NCI-H460 (cell line): Measurements from ENCODE around the gene NBPF8. TPM values are rescaled to one million over a fixed set of nuclear protein-coding genes. Genes with fewer than 3 reads are reported as not detected.
A peak's percentile ranks its signal among the peaks of the same experiment; 100 is the strongest.
"Not testable (repeated sequence)": the region's sequence is repeated elsewhere in the genome, so short reads cannot be mapped to it uniquely, and the experiment has no call there.

Experiments used
- DNase-seq: peaks from one replicate; pipeline ENCODE4 v3.0.0-alpha.2; 2016; ENCODE audit warnings: low read depth; ENCODE audit errors: extremely low read depth
- polyA plus RNA-seq: library from polyadenylated mRNA; depleted of rRNA; stranded (reverse); fragments of >200 nt; gene quantifications from 2 replicates; pipeline ENCODE4 v1.2.3, GENCODE V29; 2014; cell fraction: nucleus; rRNA removed
- total RNA-seq: library from RNA; depleted of rRNA; stranded (reverse); fragments of >200 nt; shearing (Covaris generic); gene quantifications from 2 replicates; pipeline ENCODE4 v1.2.3, GENCODE V29; 2014; rRNA removed

Gene NBPF8
- 7.5 and 7.9 TPM in 2 replicates for total RNA-seq
- polyA plus RNA-seq, result 28.9 and 40.8 TPM in 2 replicates

GRCh38 chr1:120414911-120415480 is at the start of gene NBPF8:
Gene NBPF8 (plus strand): TSS chr1:120415035. CDS start chr1:120436523, 21,488 bp downstream.
- peak; percentile 19 for DNase-seq

DNA sequence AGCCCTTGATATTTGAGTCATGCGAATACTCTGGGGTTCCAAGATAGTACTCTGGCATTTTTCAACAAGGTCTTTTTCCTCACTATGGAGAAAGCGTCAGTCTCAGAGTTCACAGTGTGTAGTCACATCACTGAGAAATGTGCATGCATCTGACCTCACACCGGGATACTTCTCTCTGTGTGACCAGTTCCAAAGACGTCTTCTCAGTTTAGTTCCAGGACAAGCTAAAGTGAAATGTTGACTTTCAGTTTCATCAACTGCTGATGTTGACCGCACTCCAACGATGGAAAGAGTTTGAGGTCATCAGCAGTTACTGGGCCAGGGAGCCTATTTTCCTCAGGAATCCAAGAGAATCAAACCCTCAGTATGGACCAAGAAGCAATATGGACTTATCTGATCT is 47.1 kb upstream of the NBPF8 start:
- DNase-seq, result not testable (repeated sequence)

DNA sequence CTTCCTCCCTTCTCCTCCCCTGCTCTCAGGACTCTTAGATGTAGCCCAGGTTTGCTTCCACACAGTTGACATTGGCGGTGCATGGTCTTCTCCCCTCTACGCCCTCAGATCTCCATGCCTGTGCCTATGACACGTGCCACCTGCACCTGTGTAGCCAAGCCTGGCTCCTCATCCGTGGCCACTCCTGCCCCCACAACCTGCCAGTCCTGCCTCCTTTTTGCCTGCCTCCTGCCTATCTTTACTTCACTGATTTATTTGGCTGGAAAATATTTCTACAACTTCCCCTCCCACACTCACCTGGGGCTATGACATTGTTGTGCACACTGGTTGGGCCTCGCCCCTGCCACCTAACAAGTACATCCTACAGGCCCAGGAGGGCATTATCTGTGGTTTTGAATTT is 28.2 kb upstream of the NBPF8 start:
- not testable (repeated sequence) for DNase-seq

DNA sequence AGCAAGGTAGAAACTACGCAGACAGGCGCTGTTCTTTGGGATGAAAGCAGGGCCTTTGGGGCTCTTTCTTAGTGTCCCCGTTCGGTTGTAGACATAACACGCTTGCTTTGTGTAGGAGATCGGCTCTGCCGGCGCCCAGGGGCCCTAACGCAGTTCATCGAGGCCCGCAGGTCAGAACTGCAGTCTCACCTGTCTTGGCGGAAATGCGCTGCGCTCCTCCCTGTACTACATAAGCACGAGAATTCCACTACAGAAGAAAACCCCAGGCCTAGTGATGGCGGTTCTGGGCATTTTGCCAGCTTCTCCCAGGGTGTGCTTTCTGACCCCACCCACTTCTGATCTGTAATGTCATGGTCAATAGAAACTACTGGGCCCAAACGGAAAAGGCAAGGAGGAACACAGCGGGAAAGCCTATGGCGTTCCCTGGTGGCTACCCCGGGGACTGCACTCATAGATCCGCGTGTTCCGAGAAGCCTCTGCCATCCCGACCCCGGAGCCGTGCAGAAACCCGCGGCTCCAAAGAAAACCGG is 26.2 kb upstream of the NBPF8 start:
- peak; percentile 27 for DNase-seq

DNA sequence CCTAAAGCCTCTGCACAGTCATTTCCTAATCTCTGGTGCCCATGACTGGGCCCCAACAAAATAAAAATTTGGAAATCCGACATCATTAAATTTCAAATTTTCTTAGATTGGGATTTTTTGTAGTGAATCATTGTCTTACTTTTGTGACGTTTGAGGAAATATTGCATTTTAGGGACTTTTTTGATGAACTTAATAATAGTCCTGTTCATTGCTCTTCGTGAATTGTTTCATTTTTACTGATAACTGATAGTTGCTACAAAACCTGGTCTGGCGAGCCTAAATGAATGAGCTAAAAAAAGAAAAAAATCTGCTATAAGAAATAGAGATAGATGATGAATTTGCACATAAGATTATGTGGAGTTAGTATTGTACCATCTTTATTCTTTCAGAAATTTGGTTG is 23.5 kb upstream of the NBPF8 start:
- DNase-seq, result not testable (repeated sequence)

- not testable (repeated sequence) for DNase-seq
Measured at GRCh38 chr1:120393316-120394232, 21.3 kb upstream of the NBPF8 start.

DNA sequence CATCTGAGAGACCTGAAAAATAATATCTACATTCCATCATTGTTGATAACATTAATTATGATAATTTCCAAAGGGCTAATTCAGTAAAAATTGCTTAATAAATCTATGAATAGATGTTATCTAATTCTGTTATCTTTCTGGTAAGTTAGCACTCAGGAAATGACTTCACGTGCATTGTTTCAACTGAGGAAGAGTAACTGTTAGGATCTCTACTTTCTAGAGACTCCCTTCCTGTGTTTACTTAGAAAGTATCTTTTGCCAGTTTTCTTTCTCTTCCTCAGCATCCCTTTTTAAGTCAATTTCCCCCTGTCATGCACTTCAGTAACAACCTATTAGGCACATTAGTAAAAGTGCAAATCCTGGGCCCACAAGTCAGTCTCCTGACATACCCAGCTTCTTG is 9.5 kb upstream of the NBPF8 start:
- DNase-seq, result not testable (repeated sequence)

DNA sequence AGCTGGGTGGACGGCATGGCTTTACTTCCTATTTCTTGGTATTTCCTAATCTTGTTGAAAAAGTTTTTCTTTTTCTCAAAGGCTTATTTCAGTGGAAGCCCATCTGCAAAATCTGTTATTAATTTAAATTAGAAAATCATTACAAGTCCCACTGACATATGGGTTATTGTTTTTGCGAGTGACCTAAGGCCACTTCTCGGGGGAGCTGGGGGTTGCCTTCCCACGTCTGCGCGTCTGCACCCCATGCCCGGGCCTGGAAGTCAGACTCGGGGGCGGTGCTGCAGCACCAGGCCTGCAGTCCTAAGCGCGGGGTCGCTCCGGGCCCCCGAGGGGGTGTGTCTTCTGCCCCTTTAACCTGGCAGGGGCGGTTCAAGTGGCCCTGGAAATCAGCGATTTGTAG is 384 bp upstream of the NBPF8 start:
- DNase-seq, result not testable (repeated sequence)

DNA sequence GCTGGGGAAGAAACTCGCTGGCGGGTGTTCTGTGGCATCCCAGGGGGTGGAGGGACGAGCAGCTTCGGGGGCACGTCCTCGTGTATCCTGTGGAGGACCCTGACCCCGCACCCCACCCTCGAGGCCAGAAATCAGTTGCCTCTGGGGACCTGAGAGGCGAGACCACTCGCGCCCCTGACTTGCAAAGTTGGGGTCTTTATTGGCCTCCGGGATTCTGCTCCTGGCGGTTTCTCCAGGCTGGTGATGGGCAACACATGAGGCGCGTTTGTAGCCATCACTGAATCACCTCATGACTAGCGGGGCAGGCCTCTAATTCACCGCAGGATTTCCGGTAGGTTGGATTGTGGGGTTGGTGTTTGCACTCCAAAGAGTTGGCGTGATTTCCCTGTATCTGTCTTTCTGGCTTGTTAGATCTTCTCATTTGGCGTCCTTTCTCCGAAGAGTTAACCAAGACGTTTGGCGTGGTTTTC is 692 bp downstream of the NBPF8 start:
- DNase-seq, result peak; percentile 4

DNA sequence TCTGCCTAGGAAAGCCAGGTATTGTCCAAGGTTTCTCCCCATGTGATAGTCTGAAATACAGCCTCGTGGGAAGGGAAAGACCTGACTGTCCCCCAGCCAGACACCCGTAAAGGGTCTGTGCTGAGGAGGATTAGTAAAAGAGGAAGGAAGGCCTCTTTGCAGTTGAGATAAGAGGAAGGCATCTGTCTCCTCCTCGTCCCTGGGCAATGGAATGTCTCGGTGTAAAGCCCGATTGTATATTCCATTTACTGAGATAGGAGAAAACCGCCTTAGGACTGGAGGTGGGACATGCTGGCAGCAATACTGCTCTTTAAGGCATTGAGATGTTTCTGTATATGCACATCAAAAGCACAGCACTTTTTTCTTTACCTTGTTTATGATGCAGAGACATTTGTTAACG is 10.2 kb downstream of the NBPF8 start:
- not testable (repeated sequence) for DNase-seq

- not testable (repeated sequence) for DNase-seq
Measured at GRCh38 chr1:120431626-120432025, 16.8 kb downstream of the NBPF8 start.

DNA sequence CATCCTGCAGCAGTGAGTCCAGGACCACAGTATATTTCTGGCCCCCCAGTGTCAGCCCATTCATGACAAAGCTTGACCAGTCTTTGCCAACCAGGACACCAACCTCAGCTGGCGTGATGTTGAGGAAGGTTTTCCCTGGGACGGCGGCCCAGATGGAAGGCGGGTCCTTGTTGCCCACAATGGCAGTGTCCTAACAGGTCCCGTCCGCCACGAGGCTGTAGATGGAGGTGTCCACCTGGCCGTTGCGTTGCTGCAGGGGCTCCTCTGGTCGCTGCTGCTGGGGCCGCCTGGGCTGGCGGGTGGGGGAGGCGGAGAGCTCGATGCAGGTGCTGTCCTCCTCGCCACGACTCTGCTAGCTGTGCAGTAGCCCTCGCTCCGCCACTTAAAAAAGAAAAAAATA is 19.0 kb downstream of the NBPF8 start:
- DNase-seq, result not testable (repeated sequence)

DNA sequence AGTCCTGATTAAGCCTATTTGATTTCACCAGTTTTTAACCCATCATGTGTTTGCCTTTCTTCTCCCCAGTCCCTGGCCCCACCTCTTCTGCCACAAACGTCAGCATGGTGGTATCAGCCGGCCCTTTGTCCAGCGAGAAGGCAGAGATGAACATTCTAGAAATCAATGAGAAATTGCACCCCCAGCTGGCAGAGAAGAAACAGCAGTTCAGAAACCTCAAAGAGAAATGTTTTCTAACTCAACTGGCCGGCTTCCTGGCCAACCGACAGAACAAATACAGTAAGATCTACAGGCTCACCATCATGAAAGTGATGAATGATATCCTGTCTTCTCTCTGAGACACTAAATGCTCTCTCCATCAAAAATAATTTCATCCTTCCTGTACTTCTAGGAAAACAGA is 34.3 kb downstream of the NBPF8 start:
- DNase-seq, result not testable (repeated sequence)

Other genes with a start within 250 kb of the NBPF8 start
- 23.4 and 27.1 TPM in 2 replicates for gene SEC22B, start 238.5 kb upstream of the NBPF8 start, total RNA-seq